Kidney (tissue), 14 donors: Measurements from ENCODE around the gene CKM. TPM values are rescaled to one million over a fixed set of nuclear protein-coding genes. Genes with fewer than 3 reads are reported as not detected.
"Not testable (repeated sequence)": the region's sequence is repeated elsewhere in the genome, so short reads cannot be mapped to it uniquely, and the experiment has no call there.

Source experiments
- DNase-seq, 5 donors: peaks; one replicate each; pipeline ENCODE4 v3.0.0-alpha.2; 2013 to 2020
- FAIRE-seq: peaks from 2 replicates; lab custom pipeline; 2012; peaks lifted over from hg19 to GRCh38; lab: Jason Lieb, UNC
- H3K27ac ChIP-seq, 2 donors: one replicate each; pipeline ENCODE4 v1.7.0; 2013; ENCODE audit warnings: low read depth in 2 of 2, low read length in 2 of 2, inconsistent platforms in 1 of 2
- H3K27me3 ChIP-seq: one replicate; pipeline ENCODE4 v1.7.1; 2013; ENCODE audit warnings: low read length, inconsistent platforms; ENCODE audit not compliant: control insufficient read depth, insufficient read depth
- H3K36me3 ChIP-seq, 3 donors: one replicate each; pipeline versions ENCODE4 v1.7.0 to v1.7.1; 2013; ENCODE audit warnings: low read length in 3 of 3, control low read depth in 1 of 3, inconsistent platforms in 1 of 3; ENCODE audit not compliant: insufficient read depth in 3 of 3, control insufficient read depth in 2 of 3
- H3K4me1 ChIP-seq, 3 donors: one replicate each; pipeline versions ENCODE4 v1.7.0 to v1.7.1; 2013; ENCODE audit warnings: low read length in 3 of 3, inconsistent platforms in 1 of 3, low read depth in 1 of 3; ENCODE audit not compliant: control insufficient read depth in 2 of 3, insufficient read depth in 2 of 3
- H3K4me3 ChIP-seq, 3 donors: one replicate each; pipeline versions ENCODE4 v1.7.0 to v1.8.1; 2013; ENCODE audit warnings: low read length in 3 of 3, control low read depth in 1 of 3, inconsistent platforms in 1 of 3
- H3K9ac ChIP-seq, 3 donors: one replicate each; pipeline versions ENCODE4 v1.7.0 to v1.7.1; 2013; ENCODE audit warnings: low read length in 3 of 3, control low read depth in 1 of 3, inconsistent platforms in 1 of 3
- H3K9me3 ChIP-seq, 3 donors: one replicate each; pipeline versions ENCODE4 v1.7.0 to v1.7.1; 2013; ENCODE audit warnings: low read length in 3 of 3, control low read depth in 1 of 3, inconsistent platforms in 1 of 3; ENCODE audit not compliant: control insufficient read depth in 2 of 3, insufficient read depth in 1 of 3
- CTCF ChIP-seq: IDR thresholded peaks from 3 replicates; pipeline ENCODE4 v1.5.1; 2012; ENCODE audit warnings: mild to moderate bottlenecking, moderate library complexity, borderline replicate concordance; ENCODE audit not compliant: insufficient read depth; ENCODE audit errors: extremely low read depth
- intact Hi-C: fragments of 100-400 bp; cut with DNase I; formaldehyde crosslinking; loops from one replicate; pipeline ENCODE4 v1.11.1; 2022
- polyA plus RNA-seq: library from polyadenylated mRNA; stranded (reverse); fragments of 350-450 nt; fragmentation: Illumina TruSeq; extraction: RNeasy Lipid Tissue Mini Kit (QIAGEN cat#74804); gene quantifications from one replicate; pipeline ENCODE4 v1.2.3, GENCODE V29; 2014; ENCODE audit warnings: low read depth, low replicate concordance; ENCODE audit not compliant: insufficient read depth
- total RNA-seq: library from RNA; stranded (reverse); fragmentation: NEBNext Ultra II Directional; extraction: Animal tissue kit (Norgen Biotek cat#: 25700); gene quantifications from one replicate; pipeline ENCODE4 v1.2.1, GENCODE V29; 2021
- donor health status: control.
- donor health status: control.
- donor health status: control.
- donor health status: control.
- donor health status: control.
- donor health status: DM: yes; HTN: yes; CAD: no.
- donor health status: Normal renal cell carcinoma (clear cell type).

Gene CKM
- total and polyA plus RNA-seq, 2 donors from 2014 or later: 1.3 TPM; not detected in 1

DNA sequence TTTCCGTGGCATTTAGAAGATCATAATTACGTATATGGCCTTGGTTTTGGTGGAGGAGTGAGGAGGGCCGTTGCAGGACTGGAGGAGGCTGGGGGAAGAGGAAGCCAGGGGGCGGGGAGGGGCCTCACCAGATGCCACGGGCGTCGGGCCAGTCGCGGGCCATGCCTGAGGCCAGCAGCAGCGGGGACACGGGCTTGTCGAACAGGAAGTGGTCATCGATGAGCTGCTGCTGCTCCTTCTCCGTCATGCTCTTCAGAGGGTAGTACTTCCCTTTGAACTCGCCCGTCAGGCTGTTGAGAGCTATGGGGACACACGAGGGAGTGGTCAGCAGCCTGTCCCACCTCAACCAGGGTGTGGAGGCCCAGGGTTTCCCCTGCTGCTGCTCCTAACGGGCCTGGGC is 11.1 kb downstream of the CKM start:
- Histone ChIP-seq H3K4me3 (no peak overlapping the region), H3K4me1 (no peaks in the 10 kb centered on the region), H3K27ac (no peak overlapping the region), H3K9ac (no peak overlapping the region), H3K27me3 (peaks cover 2% of the 10 kb centered on the region), H3K36me3 (no peaks in the 10 kb centered on the region), H3K9me3 (no peaks in the 10 kb centered on the region)
- DNase-seq (peak in 1 of 5 donors; percentile 35), FAIRE-seq (no peak)
- intact Hi-C loops: no loop called here
- TF ChIP-seq CTCF: no peak

DNA sequence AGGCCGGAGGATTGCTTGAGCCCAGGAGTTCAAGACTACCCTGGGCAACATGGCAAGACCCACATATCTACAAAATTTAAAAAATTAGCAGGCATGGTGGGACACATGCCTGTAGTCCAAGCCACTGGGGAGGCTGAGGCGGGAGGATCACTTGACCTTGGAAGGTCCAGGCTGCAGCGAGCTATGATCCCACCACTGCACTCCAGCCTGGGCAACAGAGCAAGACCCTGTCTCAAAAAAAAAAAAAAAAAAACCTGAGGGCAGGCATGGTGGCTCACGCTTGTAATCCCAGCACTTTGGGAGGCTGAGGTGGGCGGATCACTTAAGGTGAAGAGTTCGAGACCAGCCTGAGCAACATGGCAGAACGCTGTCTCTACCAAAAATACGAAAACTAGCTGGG is 13.4 kb downstream of the CKM start:
- H3K4me1 ChIP-seq, intact Hi-C loops, H3K4me3 ChIP-seq, DNase-seq, H3K27ac ChIP-seq, H3K27me3 ChIP-seq, H3K9ac ChIP-seq, H3K9me3 ChIP-seq, H3K36me3 ChIP-seq, FAIRE-seq: not testable (repeated sequence)

GRCh38 chr19:45307361-45307760 is 15.3 kb downstream of the CKM start:
- Histone ChIP-seq H3K9ac (no peak overlapping the region), H3K36me3 (no peaks in the 10 kb centered on the region), H3K27me3 (no peaks in the 10 kb centered on the region), H3K4me1 (no peaks in the 10 kb centered on the region), H3K9me3 (no peaks in the 10 kb centered on the region), H3K4me3 (no peak overlapping the region), H3K27ac (no peak overlapping the region)
- FAIRE-seq (no peak), DNase-seq (no peak)
- intact Hi-C loops: no loop called here
- TF ChIP-seq CTCF: no peak

- Histone ChIP-seq H3K4me1 (no peaks in the 10 kb centered on the region), H3K27me3 (no peaks in the 10 kb centered on the region), H3K4me3 (no peak overlapping the region), H3K9ac (no peak overlapping the region), H3K27ac (no peak overlapping the region), H3K36me3 (no peaks in the 10 kb centered on the region), H3K9me3 (no peaks in the 10 kb centered on the region)
- TF ChIP-seq CTCF: no peak
- intact Hi-C loops: no loop called here
- peak in 4 of 5 donors; percentile 42 to 72 (median 65) for DNase-seq
- FAIRE-seq: no peak
These were observed 16.1 kb downstream of the CKM start for GRCh38 chr19:45306518-45307027.
